Bronchial epithelial cell (primary cell): Measurements from ENCODE around the gene C11orf91. TPM values are rescaled to one million over a fixed set of nuclear protein-coding genes. Genes with fewer than 3 reads are reported as not detected.
"Not testable (repeated sequence)": the region's sequence is repeated elsewhere in the genome, so short reads cannot be mapped to it uniquely, and the experiment has no call there.

ENCODE experiments used
- DNase-seq: peaks from one replicate; pipeline ENCODE4 v3.0.0-alpha.2; 2010; ENCODE audit warnings: low read depth
- FAIRE-seq: peaks from 2 replicates; lab custom pipeline; 2011; peaks lifted over from hg19 to GRCh38; lab: Jason Lieb, UNC
- H3K27me3 ChIP-seq: 2 replicates; pipeline ENCODE4 v1.5.1; 2011; ENCODE audit warnings: low read length; ENCODE audit not compliant: control insufficient read depth, insufficient read depth
- H3K36me3 ChIP-seq: 2 replicates; pipeline ENCODE4 v1.5.1; 2011; ENCODE audit warnings: low read length; ENCODE audit not compliant: control insufficient read depth, insufficient read depth
- H3K4me3 ChIP-seq: 2 replicates; pipeline ENCODE4 v1.5.1; 2011; ENCODE audit warnings: mild to moderate bottlenecking, low read depth, low read length, control low read depth
- CTCF ChIP-seq: IDR thresholded peaks from 2 replicates; pipeline ENCODE4 v1.5.1; 2011; ENCODE audit warnings: mild to moderate bottlenecking, moderate library complexity, low read length, control low read depth, inconsistent platforms; ENCODE audit not compliant: insufficient read depth, severe bottlenecking
- total RNA-seq: library from RNA; depleted of rRNA; stranded (reverse); fragments of >200 nt; gene quantifications from 2 replicates; pipeline ENCODE4 v1.2.1, GENCODE V29; 2014

The C11orf91 gene
- total RNA-seq, 1 donor from 2014 or later, result not detected

GRCh38 chr11:33731723-33732531 is 31.3 kb upstream of the C11orf91 start:
- Histone ChIP-seq H3K27me3 (no peaks in the 10 kb centered on the region), H3K36me3 (peaks cover 3% of the 10 kb centered on the region), H3K4me3 (no peak overlapping the region)
- no peak for FAIRE-seq
- no peak for DNase-seq
- no peak for TF ChIP-seq CTCF

DNA sequence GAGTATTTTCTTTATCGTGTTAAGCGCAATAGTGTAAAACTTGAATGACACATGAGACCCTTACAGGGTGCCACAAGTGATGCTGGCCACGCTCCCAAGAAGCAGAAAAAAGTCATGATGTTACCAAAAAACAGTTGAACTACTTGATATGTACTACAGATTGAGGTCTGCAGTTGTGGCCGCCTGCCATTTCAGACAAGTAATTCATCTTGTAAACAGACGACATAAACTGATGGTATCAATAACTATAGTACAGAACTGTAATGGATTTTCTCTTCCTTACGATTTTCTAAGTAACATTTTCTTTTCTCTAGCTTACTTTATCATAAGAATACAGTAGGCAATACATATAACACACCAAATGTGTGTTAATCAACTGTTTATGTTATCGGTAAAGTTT is 30.1 kb upstream of the C11orf91 start:
- no peak overlapping the region for H3K4me3 ChIP-seq
- H3K27me3 ChIP-seq, result no peaks in the 10 kb centered on the region
- no peak for FAIRE-seq
- peaks cover 3% of the 10 kb centered on the region for H3K36me3 ChIP-seq
- DNase-seq, result no peak
- no peak for TF ChIP-seq CTCF

GRCh38 chr11:33729072-33729664 is 28.5 kb upstream of the C11orf91 start:
- not testable (repeated sequence) for H3K36me3 ChIP-seq, FAIRE-seq, DNase-seq, H3K4me3 ChIP-seq, H3K27me3 ChIP-seq

- H3K36me3 ChIP-seq, DNase-seq, FAIRE-seq, H3K4me3 ChIP-seq, H3K27me3 ChIP-seq: not testable (repeated sequence)
Measured at GRCh38 chr11:33727539-33727938, 26.9 kb upstream of the C11orf91 start.

DNA sequence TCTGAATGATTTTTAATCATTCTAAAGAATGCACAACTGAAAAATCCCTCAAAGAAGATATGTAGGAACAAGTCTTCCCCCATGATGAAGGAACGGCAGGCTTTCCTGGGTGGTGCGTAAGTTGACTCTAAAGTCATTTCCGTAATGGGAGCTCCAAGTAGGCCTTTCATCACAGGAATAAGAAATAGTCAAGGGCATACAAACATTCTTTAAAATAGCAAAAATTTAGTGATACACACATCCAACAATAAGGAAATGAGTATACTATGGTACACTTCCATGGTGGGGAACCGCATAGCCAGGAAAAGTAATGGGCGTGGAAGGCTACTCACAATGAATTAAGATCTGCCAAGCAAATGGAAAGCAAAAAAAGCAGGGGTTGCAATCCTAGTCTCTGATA is 24.9 kb upstream of the C11orf91 start:
- H3K36me3 ChIP-seq, result peaks cover 6% of the 10 kb centered on the region
- H3K27me3 ChIP-seq, result no peaks in the 10 kb centered on the region
- H3K4me3 ChIP-seq, result no peak overlapping the region
- no peak for TF ChIP-seq CTCF
- DNase-seq (no peak), FAIRE-seq (no peak)

GRCh38 chr11:33724644-33725035 is 24.0 kb upstream of the C11orf91 start:
- TF ChIP-seq CTCF, result no peak
- Histone ChIP-seq H3K36me3 (peaks cover 6% of the 10 kb centered on the region), H3K4me3 (no peak overlapping the region), H3K27me3 (no peaks in the 10 kb centered on the region)
- FAIRE-seq (no peak), DNase-seq (no peak)
